GM19193 (cell line): ENCODE results near the gene DENND1A.

Source experiments
- POLR2A ChIP-seq: IDR thresholded peaks from 4 replicates; pipeline ENCODE4 v1.6.1; 2011; ENCODE audit not compliant: insufficient read depth, insufficient read length; ENCODE audit errors: extremely low read depth

Gene DENND1A

GRCh38 chr9:123691765-123692303 lies 238.1 kb downstream of the DENND1A start:
- TF ChIP-seq POLR2A = no peak

DNA sequence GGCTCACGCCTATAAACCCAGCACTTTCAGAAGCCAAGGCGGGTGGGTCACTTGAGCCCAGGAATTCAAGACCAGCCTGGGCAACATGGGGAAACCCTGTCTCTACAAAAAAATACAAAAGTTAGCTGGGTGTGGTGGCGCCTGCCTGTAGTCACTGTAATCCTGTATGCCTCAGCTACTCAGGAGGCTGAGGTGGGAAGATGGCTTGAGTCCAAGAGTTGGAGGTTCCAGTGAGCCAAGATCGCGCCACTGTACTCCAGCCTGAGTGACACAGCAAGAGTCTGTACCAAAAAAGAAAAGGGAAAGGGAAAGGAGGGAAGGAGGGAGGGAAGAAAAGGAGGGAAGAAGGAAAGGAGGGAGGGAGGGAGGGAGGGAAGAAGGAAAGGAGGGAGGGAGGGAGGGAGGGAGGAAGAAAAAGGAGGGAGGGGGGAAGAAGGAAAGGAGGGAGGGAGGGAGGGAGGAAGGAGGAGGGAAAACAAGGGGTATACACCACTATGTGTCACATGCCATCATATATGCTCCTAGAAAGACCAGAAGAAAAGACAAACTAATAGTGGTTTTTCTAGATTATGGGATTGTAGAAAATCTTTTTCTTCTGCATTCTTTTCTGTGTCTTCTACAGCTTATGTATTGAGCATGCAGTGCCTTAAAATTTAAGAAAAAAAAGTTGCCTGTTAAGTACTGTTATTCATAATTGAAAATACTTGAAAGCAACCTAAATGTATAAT lies 240.1 kb downstream of the DENND1A start:
- no peak for TF ChIP-seq POLR2A

GRCh38 chr9:123687246-123687751 lies 242.6 kb downstream of the DENND1A start:
- TF ChIP-seq POLR2A = no peak

DNA sequence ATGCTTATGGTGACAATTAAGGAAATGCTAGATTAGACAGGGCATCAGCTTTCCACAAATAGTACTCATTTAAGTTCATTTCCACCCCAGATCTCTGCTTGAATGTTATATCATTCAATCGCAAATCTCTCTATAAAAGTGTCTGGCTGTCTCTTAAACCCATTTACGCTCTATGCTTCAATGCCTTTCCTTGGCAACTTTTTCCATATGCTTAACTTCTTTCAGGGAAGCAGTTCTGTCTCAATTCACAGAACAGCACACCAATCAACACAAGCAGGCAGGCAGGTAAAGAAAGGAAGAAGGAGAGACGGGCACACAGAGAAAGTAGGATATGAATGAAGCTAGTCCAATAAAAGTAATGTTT lies 243.1 kb downstream of the DENND1A start:
- TF ChIP-seq POLR2A = no peak

GRCh38 chr9:123686131-123686828 lies 243.6 kb downstream of the DENND1A start:
- no peak for TF ChIP-seq POLR2A

DNA sequence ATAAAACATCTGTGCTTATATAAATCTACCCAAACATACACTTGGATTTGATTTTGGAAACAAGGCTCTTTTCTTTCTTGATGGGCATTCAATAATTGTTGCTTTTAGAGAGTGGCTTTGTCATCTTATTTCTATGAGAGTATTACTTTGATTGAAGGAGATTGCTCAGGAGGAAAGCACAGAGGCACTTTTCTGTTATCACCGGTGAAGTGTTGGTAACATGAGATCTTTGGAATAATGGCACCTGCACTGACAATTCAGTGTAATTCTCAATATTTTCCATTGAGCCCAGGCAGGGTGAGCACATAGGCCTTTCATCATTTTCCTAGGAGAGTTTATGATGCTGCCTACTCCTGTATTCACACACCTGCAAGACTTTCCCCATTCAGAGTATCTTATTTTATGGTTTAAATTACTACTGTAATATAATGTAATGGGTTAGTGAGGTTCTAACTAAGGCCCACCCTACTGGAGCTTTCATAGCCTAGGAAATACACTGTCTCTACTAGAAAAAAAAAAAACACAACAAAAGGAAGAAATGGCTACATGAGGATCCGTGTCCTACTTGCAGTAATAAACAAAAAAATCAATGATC lies 244.3 kb downstream of the DENND1A start:
- no peak for TF ChIP-seq POLR2A

- TF ChIP-seq POLR2A = no peak
Observed at GRCh38 chr9:123684393-123685149, 245.4 kb downstream of the DENND1A start.

DNA sequence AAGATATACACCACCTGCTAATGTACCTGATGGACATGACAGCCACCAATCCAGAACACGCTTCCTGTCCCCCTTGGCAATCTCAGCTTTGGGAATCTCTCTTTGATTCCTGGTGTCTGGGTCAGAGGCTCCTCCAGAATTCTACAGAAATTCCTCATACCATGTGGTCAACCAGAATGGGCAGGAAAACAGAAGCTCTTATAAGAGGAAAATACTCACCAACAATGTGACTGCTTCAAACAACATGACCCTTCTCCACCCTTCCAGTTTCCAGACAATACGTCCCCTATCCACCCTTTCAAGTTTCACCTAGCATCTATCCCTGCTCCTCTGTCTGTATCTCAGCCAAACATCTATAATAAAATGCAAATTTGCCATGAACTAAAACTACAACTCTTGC lies 247.2 kb downstream of the DENND1A start:
- no peak for TF ChIP-seq POLR2A

DNA sequence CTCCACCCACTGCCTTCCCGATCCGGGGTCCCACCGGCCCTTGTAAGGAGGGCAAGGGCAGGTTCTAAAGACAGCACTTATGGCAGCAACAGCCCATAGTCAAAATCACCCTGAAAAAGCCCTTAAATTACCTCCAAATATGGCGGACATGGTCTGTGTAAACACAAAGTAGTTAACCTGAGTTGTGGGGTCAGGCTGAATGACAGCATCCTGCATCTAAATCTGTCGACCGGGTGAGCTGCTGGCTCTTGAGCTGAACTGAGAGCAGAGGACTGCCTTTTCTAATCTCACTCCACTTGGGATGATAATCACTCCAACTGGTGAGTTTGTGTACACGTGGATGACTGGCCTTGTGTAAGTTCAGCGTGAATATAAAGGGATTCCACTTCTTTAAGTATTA lies 249.6 kb downstream of the DENND1A start:
- TF ChIP-seq POLR2A = no peak

DNA sequence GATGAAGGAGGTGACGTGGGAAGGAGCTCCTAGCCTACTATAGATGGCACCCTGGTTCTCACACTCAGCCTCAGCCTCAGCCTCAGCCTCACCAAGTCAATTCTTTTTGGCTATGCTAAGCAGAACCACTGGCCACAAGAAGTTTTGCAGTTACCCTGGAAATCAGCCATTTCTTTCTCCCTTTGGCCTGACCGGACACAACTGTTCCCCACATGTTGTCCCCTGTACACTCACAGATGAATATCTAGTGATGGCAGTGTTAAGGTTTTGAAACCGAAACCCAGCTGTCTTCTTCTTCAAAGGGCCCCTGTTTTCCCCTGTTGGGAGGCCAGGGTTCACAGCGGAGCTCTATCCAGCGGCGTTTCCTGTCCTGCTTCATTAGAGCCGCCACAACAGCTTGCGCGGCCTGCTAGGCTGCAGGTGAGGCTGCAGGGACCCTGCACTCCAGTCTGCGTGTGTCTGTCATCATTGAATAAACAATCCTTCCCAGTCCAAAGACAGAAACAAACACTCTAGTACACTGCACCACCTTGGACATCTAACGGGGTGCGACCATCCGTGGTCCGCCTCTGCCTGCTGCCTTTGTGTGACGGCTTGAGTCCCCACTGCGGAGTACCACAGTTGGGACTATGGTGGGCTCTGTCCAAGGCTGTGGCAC lies 250.5 kb downstream of the DENND1A start:
- TF ChIP-seq POLR2A = no peak

- no peak for TF ChIP-seq POLR2A
Observed at GRCh38 chr9:123678878-123679329, 251.0 kb downstream of the DENND1A start.

DNA sequence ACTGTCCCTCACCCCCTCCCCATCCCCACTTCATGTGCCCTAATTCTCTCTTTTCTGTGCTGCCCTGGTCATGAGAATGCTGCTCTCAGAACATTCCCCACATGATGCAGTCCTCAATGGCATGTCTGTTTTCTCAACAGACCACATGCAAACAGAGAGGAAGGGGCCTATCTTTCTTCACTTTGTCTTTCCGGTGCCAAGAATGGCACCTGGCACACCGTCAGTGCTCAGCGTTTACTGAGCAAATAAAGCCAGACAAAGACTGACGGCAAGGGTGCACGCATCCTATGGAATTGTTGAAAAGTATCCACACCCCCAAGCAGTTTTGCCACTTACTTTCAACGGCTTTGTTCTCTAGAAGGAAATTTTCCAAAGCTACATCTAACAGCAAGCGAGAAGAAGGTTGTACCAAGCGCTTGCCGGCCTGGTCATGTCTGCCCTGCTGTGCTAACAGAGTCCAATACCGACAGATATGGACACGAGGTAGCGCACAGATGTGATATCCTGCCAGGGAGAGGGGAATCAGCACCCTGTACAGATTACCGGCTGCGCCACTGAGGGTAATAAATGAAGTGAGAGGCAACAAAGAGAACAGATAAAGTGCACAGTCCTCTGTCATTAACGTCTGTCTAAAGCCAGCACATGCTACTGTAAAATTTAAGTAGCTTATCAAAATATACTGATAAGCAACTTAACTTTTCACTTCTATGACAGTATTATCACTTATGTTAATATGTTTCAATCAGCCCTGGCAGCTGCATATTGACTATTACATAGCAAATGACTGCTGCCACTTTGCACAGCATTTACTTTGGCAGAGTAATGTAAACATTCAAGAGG lies 251.7 kb downstream of the DENND1A start:
- TF ChIP-seq POLR2A = no peak

DNA sequence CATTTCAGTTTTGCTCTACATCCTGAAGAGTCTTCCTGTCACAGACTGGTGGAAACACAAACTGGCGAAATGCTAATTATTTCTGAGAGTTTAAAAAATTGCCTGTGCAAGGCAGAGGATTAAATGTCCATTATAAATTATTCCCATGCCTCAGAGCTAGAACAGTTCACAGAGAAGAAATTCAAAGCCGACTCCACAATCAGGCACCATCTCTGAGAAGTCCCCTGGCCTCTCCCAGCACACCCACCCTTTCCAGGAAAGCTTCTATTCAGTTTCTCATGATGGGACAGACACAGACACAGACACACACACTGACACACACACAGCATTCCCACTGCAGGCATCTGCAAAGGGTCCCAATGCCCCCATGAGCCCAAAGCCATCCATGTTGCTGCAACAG lies 253.1 kb downstream of the DENND1A start:
- no peak for TF ChIP-seq POLR2A
